ELF-1 (cell line): ENCODE measurements around the gene VPS25.
"Not testable (repeated sequence)": the region's sequence is repeated elsewhere in the genome, so short reads cannot be mapped to it uniquely, and the experiment has no call there.

ENCODE experiments used
- DNase-seq: peaks from one replicate; pipeline ENCODE4 v3.0.0-alpha.2; 2016; ENCODE audit warnings: low read depth, low spot score

Gene VPS25

GRCh38 chr17:42768006-42768405 lies 5.2 kb upstream of the VPS25 start:
- DNase-seq = not testable (repeated sequence)

DNA sequence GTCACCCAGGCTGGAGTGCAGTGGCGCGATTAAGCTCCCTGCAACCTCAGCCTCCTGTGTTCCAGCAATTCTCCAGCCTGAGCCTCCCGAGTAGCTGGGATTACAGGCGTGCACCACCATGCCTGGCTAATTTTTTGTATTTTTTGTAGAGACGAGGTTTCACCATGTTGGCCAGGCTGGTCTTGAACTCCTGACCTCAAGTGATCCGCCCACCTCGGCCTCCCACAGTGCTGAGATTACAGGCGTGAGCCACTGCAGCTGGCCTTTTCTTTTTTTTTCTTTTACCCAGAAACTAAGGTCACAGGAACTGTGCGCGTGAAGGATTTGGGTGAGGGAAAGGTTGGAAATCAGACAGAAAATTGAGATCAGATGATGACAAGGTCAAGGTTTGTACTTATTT lies 3.3 kb upstream of the VPS25 start:
- DNase-seq = not testable (repeated sequence)

DNA sequence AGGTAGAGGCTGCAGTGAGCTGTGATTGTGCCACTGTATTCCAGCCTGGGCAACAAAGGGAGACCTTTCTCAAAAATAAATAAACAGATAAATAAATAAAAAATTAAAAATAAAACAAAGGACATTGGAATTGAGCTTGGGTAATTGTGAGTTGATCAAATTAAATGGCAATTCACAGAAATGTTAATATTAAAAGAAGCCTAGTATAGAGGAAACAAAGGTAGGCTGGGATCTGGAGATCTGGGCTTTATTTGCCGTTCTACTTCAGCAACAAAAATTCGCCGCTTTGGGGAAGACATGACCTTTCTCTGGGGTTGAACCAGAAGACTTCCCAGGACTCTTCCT lies 332 bp upstream of the VPS25 start:
- no peak for DNase-seq

DNA sequence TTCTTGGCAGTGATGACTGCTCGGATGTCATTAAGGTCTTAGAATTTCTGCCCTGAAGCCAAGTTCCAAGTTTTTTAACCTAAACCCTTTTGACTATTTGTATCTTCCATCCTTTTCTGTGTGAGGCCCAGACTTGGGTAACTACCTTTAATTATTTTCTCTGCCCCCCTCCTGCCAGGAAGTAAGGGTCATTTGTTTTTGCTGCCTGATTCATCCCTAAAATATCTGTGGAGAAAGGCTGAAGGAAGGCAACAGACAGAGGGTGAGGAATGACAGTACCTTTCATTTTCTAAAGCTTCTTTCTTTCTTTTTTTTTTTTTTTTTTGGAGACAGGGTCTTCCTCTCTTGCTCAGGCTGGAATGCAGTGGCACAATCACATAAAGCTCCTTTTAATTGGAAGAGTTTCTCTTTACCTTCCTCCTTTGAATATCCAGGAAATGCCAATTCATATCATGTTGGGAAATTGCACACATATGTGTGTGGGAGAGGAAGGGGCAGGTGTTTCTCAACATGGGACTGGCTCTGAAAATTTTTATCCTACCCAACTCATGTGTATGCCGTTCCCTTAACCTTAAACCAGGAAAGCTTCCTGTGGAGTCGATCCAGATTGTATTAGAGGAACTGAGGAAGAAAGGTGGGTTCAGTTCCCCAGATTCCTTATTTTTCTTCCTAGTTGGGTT lies 957 bp downstream of the VPS25 start:
- no peak for DNase-seq

GRCh38 chr17:42775534-42776098 lies 2.4 kb downstream of the VPS25 start:
- peak; percentile 13 for DNase-seq

DNA sequence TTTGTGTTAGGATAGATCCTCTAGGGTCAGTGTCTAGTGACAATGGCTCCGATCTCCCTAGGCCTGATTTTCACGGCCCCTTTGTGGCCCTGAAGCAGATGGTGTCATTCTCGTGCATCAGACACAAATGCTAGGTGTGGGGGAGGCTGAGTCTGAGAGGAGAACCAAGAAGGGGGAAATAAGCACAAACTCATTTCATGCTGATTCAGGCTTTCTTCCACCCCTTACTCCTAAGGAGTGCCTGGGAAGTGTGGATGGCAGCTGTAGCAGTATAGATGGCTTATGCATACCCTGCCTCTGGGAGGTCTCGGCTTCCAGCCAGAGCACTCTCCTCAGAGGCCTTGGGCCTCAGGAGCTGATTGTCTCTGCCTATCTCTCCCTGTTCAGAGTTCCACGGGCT lies 5.3 kb downstream of the VPS25 start:
- no peak for DNase-seq

- DNase-seq = peak; percentile 10
Observed at GRCh38 chr17:42779304-42779935, 6.2 kb downstream of the VPS25 start.

DNA sequence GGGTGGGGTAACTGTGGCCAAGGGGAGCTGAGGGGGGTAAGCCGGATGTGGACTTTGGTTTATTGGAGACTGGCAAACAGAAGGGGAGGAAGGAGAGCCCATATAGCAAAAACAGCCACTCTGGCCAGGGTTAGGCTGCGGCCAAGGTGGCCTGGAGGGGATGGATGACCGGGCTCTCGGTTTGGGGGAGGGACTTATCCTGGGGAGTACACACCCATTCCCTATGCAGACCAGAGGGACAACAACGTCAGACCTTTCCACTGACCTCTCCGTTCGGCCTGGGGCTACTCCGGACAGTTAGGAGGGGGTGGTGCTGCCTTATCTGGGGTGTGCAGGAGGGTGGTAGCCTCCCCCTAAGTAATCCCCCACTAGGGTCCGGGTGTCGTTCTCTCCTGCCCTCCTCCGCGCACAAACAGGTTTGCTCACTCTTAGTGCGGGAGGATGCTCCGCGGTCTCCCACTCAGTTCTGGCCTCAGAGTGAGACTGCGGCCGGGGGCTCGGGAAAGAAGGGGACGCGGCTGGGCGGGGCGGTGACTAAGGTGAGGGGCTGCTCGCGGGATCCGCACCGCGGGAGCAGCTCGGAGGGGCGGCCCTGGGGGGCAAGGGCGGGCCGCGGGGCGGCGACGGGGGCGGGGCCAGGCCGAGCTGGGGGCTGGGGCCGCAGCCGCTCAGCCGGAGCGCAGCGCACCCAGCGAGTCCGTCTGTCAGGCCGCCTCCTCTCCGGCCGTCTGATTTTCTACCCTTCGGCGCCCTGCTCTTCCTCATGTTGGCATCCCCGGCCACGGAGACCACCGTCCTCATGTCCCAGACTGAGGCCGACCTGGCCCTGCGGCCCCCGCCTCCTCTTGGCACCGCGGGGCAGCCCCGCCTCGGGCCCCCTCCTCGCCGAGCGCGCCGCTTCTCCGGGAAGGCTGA lies 6.9 kb downstream of the VPS25 start, which contains the start of gene WNK4:
WNK4 (plus strand) TSS at position 675 of the 915 bp plus-strand sequence; CDS start at position 764, 89 bp downstream.
- peak; percentile 67 for DNase-seq

DNA sequence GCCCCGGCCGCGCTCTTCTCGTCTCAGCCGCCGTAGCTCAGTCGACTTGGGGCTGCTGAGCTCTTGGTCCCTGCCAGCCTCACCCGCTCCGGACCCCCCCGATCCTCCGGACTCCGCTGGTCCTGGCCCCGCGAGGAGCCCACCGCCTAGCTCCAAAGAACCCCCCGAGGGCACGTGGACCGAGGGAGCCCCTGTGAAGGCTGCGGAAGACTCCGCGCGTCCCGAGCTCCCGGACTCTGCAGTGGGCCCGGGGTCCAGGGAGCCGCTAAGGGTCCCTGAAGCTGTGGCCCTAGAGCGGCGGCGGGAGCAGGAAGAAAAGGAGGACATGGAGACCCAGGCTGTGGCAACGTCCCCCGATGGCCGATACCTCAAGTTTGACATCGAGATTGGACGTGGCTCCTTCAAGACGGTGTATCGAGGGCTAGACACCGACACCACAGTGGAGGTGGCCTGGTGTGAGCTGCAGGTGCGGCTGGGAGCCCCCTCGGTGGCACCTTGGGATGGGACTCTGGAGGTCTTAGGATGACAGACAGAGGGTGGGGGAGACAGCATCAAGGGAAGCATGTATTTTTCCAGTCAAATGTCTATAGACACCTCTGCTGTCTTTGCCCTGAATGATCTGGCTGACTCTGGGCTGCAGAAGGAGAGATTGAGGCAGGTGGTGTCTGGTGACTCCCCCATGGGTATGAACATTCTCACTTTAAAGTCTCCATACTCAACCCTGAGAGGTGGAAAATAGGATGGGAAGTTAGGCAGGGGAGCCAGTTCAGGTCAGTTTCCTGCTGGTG lies 7.8 kb downstream of the VPS25 start:
- no peak for DNase-seq

- DNase-seq = no peak
Observed at GRCh38 chr17:42781639-42782165, 8.5 kb downstream of the VPS25 start.

DNA sequence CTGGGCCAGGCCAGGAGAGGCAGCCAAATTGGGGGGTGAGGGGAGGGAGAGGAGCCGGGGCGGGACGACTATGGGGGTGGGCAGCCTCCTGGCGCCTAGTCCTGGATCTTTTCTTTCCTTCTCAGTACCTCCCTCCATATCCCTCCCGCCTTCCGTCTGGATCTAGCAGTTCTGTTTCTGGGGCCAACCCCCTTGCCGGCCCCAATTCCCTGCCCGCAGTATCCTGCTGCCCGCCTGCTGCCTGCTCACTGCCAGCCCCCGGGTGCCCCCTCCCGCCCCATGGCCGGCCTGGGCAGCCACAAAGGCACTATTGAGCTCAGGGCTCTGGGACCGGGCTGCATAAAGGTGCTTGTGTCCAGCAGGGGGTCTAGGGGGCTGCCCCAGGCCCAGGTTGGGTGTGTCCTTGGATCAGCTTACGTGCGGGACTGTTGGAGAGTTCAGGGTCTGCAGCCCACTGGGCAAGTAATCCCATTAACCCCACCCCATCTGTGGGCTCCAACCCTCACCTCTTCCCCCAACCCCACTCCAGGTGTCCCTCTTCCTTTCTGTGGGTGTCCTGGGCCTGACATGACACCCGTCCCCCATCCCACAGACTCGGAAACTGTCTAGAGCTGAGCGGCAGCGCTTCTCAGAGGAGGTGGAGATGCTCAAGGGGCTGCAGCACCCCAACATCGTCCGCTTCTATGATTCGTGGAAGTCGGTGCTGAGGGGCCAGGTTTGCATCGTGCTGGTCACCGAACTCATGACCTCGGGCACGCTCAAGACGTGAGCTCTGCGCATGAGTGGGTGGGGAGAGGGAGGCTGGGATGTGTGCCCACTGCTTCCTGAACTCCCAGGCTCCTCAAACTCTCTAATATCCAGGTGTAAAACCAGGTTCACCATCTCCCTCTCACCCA lies 9.2 kb downstream of the VPS25 start:
- no peak for DNase-seq

DNA sequence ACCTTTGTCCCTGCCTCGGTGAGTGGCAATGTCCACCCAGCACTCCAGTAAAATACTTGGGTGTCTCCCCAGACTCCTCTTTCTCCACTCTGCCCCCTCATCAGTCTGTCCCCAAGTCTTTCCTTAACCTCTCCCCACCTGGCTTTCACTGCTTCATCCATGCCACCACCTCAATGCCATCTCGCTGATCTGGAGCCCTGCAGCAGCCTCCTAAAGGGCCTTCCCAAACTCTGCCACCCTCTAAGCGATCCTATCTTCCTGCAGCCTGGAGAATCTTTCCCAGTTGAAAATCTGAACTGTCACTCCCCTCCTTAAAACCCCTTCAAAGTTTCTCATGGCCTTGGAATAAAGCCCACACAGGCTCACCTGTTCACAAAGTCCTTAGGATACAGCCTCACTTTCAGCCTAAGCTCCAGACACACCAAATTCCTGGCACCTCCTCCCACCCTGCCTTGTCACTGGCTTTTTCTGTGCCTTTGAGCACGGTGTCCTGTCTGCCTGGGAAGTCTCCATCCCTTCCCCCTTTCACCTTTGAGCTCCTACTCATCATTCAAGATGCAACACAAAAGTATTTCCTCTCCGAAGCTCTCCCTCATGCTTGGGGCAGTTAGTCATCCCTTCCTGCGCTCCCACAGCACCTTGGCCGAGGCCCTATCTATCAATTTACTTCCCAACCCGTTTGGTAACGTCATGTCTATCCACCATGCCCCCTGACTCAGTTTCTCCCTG lies 10.0 kb downstream of the VPS25 start:
- peak; percentile 37 for DNase-seq

DNA sequence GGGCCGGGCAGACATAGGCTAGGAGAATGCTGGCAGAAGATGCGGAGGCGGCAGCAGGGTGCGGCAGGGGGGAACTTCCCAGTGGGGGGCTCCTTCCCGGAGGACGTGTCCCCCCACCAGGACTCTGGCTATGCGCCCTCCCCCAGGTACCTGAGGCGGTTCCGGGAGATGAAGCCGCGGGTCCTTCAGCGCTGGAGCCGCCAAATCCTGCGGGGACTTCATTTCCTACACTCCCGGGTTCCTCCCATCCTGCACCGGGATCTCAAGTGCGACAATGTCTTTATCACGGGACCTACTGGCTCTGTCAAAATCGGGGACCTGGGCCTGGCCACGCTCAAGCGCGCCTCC lies 10.5 kb downstream of the VPS25 start:
- no peak for DNase-seq

DNA sequence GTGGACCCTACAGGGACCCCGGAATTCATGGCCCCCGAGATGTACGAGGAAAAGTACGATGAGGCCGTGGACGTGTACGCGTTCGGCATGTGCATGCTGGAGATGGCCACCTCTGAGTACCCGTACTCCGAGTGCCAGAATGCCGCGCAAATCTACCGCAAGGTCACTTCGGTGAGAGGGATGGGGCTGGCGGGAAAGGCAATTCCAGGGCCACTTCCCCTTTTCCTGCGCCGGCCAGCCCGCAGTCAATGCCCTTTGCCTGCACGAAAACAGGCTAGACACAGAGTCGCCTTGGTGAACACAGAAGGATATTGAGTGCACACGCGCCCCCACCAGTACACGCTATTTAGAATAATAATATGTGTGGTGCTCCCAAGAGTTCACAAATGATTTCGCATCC lies 11.2 kb downstream of the VPS25 start:
- DNase-seq = no peak

DNA sequence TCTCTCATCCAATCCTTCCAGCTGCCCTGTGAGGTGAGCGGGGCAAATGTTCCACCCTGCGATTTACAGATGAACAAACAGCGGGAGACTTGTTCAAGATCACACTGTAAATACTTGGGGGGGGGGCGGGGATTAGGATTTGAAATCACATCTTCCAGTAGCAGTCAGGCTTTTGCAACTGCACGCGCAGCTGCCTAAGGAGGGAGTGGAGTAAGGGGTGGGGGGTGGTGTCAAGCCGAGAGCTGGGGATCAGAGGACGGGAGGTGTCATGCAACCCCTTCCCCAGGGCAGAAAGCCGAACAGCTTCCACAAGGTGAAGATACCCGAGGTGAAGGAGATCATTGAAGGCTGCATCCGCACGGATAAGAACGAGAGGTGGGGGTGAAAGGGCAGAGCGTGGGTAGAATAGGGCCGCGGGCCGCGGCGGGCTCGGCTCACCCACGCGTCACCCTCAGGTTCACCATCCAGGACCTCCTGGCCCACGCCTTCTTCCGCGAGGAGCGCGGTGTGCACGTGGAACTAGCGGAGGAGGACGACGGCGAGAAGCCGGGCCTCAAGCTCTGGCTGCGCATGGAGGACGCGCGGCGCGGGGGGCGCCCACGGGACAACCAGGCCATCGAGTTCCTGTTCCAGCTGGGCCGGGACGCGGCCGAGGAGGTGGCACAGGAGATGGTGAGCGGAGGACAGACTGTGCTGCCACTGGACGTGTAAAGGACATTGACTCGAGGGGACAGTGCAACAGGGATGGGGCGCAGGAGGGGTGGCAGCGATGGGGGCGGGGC lies 11.8 kb downstream of the VPS25 start:
- DNase-seq = no peak

- DNase-seq = no peak
Observed at GRCh38 chr17:42787266-42787665, 14.0 kb downstream of the VPS25 start.

- no peak for DNase-seq
Observed at GRCh38 chr17:42791948-42792347, 18.7 kb downstream of the VPS25 start.

- no peak for DNase-seq
Observed at GRCh38 chr17:42792545-42792944, 19.3 kb downstream of the VPS25 start.

DNA sequence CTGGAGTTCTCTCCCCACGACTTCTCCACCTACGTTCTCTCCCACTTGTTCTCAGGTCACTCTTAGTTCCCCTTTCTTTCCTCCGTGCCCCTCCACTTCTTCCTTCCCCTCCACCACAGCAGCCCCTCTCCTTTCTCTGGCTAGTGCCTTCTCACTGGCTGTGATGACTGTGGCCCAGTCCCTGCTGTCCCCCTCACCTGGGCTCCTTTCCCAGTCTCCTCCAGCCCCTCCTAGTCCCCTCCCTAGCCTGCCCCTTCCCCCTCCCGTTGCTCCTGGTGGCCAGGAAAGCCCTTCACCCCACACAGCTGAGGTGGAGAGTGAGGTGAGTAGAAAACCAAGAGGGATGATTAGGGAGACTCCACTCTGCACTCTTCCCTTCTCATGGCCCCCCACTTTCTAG lies 21.8 kb downstream of the VPS25 start:
- no peak for DNase-seq
